ENCODE data around the gene ZNF443. TPM values are rescaled to one million over a fixed set of nuclear protein-coding genes. Genes with fewer than 3 reads are reported as not detected.

ZNF443 gene
- total RNA-seq, 4 donors from 2014 or later = 2.3 to 6.5 (median 2.7) TPM

- TF ChIP-seq, protein P1, sequence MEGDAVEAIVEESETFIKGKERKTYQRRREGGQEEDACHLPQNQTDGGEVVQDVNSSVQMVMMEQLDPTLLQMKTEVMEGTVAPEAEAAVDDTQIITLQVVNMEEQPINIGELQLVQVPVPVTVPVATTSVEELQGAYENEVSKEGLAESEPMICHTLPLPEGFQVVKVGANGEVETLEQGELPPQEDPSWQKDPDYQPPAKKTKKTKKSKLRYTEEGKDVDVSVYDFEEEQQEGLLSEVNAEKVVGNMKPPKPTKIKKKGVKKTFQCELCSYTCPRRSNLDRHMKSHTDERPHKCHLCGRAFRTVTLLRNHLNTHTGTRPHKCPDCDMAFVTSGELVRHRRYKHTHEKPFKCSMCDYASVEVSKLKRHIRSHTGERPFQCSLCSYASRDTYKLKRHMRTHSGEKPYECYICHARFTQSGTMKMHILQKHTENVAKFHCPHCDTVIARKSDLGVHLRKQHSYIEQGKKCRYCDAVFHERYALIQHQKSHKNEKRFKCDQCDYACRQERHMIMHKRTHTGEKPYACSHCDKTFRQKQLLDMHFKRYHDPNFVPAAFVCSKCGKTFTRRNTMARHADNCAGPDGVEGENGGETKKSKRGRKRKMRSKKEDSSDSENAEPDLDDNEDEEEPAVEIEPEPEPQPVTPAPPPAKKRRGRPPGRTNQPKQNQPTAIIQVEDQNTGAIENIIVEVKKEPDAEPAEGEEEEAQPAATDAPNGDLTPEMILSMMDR (IDR thresholded peaks at IDR 0.05) = no peak
- no peak for ATAC-seq (ENCODE audit: low FRiP score)
- DNase-seq (ENCODE audit: low spot score) = no peak
These were observed 60.4 kb downstream of the ZNF443 start for GRCh38 chr19:12380444-12380737.

DNA sequence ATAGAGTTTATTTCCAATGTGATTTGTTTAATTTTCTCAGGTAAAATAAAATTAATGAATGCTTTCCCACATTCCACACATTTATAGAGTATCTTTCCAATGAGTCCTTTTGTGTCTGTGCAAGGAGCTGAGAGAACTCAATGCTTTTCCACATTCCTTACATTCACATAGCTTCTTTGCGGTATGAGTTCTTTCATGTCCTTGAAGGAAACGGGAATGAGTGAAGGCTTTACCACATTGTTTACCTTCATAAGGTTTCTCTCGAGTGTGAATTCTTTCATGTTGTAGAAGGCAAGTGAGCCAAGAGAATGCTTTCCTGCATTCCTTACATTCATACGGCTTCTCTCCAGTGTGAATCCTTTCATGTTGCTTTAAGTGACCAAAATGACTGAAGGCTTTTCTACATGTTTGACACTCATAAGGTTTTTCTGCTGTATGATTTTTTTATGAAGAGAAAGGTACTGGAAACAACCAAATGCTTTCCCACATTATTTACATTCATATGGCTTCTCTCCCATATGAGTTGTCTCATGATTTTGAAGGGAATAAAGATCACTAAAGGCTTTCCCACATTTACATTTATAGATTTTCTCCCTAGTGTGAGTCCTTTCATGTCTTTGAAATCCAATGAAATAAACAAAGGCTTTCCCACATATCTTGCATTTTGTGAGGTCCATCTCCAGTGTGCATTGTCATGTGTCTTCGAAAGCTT is 60.9 kb downstream of the ZNF443 start:
- ATAC-seq (ENCODE audit: low FRiP score) (no peak), DNase-seq (ENCODE audit: low spot score) (no peak)
- TF ChIP-seq, protein P1 (IDR thresholded peaks at IDR 0.05) = no peak

Other genes with a start within 250 kb of the ZNF443 start
- 10 to 100 TPM in 2 of 4 donors, 1 to 10 TPM in 2; 6.6 to 13.2 (median 11.0) TPM for gene ZNF44, start 146.1 kb downstream of the ZNF443 start, total RNA-seq
- gene ZNF563, start 107.4 kb downstream of the ZNF443 start, total RNA-seq = 1 to 10 TPM in 3 of 4 donors, under 1 TPM in 1; 0.84 to 8.2 (median 2.5) TPM
- gene ZNF442, start 75.3 kb downstream of the ZNF443 start, total RNA-seq = 1 to 10 TPM; 1.8 to 7.9 (median 3.0) TPM
- gene ZNF799, start 39.8 kb downstream of the ZNF443 start, total RNA-seq = 10 to 100 TPM in 1 of 4 donors, 1 to 10 TPM in 3; 3.1 to 11.0 (median 4.2) TPM
- gene ZNF709, start 43.8 kb upstream of the ZNF443 start, total RNA-seq = 1 to 10 TPM; 1.8 to 4.6 (median 2.4) TPM
- gene ZNF564, start 110.5 kb upstream of the ZNF443 start, total RNA-seq = 10 to 100 TPM in 2 of 4 donors, 1 to 10 TPM in 2; 5.9 to 16.1 (median 8.3) TPM
- gene ZNF490, start 169.8 kb upstream of the ZNF443 start, total RNA-seq = 1 to 10 TPM; 3.6 to 6.3 (median 4.7) TPM
- 10 to 100 TPM; 12.9 to 23.3 (median 16.3) TPM for gene ZNF791, start 169.9 kb upstream of the ZNF443 start, total RNA-seq
- 100 to 1,000 TPM in 1 of 4 donors, 10 to 100 TPM in 3; 63.8 to 104 (median 74.6) TPM for gene MAN2B1, start 225.7 kb upstream of the ZNF443 start, total RNA-seq
- gene WDR83, start 225.8 kb upstream of the ZNF443 start, total RNA-seq = 10 to 100 TPM in 1 of 4 donors, 1 to 10 TPM in 3; 7.1 to 10.2 (median 8.5) TPM
- 100 to 1,000 TPM in 1 of 4 donors, 10 to 100 TPM in 3; 68.5 to 119 (median 80.9) TPM for gene DHPS, start 240.9 kb upstream of the ZNF443 start, total RNA-seq
- not detected for gene GNG14, start 247.0 kb upstream of the ZNF443 start, total RNA-seq